GM12801 (cell line): ENCODE data around the gene HOXD4.

Experiments
- TF ChIP-seq, protein P1 (sequence below): IDR thresholded peaks from one replicate; pipeline ENCODE4 v1.5.1; 2011; ENCODE audit warnings: control low read depth; ENCODE audit not compliant: insufficient read length; ENCODE audit errors: extremely low read depth

Gene HOXD4

DNA sequence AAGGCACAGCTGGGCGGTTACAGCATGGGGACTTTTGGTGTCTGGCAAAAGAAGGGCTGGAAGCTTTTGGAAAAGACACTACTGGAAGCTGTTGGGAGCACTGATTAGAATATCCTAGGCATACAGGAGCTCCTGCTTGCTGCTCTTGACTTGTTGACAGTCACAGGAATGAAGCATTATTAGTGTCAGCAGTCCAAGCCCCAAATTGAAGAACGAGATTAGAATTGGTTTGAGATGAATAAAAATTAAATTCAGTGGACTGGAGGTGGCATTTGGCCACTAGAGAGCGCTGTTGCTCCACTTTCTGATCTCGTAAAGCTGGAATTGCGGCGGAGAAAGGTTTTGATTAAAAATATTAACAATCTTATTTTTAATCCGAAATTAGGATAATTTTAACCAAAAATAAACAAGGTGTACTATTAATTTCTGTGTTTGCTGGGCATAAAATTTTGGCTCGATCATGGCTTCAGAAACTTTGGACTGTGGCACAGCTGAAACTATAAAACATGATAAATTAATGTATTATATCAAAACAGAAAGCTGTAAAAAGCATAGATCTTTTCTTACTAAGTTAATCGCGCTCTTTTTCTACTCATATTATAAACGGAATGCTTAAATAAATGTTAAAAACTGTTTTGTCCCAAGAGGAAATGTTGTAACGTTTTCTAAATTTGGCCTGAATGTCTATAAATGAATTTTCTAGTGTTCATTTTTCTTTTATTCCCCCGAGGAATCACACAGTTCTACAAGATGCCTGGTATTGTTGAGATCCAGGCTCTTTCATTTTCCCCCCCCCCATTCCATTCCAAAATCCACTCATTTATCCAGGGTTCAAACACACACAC lies 24.2 kb upstream of the HOXD4 start:
- TF ChIP-seq, protein P1, sequence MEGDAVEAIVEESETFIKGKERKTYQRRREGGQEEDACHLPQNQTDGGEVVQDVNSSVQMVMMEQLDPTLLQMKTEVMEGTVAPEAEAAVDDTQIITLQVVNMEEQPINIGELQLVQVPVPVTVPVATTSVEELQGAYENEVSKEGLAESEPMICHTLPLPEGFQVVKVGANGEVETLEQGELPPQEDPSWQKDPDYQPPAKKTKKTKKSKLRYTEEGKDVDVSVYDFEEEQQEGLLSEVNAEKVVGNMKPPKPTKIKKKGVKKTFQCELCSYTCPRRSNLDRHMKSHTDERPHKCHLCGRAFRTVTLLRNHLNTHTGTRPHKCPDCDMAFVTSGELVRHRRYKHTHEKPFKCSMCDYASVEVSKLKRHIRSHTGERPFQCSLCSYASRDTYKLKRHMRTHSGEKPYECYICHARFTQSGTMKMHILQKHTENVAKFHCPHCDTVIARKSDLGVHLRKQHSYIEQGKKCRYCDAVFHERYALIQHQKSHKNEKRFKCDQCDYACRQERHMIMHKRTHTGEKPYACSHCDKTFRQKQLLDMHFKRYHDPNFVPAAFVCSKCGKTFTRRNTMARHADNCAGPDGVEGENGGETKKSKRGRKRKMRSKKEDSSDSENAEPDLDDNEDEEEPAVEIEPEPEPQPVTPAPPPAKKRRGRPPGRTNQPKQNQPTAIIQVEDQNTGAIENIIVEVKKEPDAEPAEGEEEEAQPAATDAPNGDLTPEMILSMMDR, result no peak

DNA sequence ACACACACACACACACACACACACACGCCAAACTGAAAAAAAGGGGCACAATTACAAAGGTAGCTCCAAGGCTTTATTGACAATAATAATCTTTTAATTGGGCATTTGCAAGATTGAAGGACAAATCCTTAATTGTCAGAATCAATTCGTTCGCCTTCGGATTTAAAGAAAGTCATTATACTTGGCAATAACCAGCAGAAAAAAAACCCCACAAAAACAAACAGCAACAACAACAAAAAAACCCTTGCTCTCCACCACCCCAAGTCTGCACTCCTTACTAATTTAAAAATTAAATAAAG lies 23.6 kb upstream of the HOXD4 start:
- TF ChIP-seq, protein P1, result no peak

DNA sequence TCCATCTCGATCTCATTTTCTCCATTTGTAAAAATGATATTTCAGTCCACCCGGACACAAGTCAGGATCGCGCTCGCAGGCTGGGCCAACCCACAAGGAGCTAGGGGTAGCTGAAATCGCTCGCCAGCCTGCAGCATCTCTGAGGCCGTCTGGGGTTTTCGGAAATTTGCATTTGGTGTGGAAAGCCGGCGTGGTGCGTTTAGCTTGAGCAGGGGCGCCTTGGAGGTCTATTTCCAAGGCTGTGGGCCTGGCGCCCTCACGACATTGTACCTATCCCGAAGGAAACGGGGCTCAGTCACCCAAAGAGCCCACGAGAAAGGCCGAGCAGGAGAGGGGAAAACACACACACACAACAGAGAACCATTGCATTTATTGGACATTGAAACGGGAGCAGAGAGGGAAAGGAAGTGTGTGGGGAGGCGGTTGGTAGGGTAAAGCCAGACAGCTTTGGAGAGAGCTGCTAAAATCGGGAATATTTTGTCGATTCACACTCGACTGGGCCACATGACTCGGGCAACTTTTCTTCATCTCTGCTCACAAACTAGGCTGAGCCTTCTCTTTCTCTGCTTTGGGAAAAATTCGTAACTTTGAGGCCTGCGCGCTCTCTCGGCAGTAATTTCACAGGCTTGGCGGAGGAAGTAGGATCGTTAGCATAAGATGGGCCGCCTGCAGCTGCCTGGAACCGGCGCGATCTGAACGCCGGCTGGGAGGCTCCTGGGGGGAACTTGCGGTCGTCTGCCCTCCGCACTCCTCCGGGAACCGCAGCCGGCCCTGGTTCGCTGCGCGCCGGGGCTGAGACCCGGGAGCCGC lies 23.0 kb upstream of the HOXD4 start:
- TF ChIP-seq, protein P1, result no peak

DNA sequence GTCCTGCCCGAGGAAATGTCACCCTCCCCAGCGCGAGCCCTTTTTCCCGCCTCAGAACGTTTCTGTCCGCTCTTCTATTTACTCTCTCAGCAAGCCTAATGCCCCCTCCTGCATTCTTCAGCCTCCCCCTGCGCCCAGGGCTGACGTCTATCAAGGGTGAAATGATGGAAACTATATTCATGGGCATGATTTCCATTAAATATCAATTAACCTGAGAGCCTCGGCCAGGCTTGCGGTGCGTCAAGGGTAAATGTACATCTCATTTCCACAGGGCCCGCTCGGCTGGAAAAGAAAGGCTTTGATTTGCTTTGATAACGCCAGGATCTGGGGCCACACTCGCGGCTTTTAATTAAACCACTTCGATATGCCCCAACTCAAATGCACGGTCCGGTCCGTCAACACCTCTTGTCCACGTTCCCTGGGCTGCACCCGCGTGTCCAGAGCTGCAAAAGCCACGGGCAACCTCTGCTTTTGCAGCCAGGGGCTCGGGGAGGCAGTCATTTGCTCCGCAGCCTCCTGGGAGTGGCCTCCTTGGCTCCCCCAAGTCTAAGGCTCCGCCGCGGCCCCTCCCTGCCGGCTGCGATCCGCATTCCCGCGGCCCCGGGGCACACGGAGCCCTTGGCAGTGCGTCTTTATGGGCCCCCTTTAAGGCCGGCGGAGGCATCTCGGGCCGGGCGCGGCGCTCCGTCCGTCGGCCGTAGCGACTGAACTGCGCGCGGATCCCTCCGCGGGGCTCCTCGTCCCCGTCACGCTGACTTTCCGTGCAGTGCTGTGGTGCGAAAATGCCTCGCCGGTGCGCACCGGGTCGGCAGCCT lies 22.2 kb upstream of the HOXD4 start, which contains the start of gene HOXD8:
TSS of gene HOXD8 (plus strand) at position 724 of the 815 bp plus-strand sequence. CDS start 662 bp downstream, outside the sequence.
- TF ChIP-seq, protein P1, result no peak

DNA sequence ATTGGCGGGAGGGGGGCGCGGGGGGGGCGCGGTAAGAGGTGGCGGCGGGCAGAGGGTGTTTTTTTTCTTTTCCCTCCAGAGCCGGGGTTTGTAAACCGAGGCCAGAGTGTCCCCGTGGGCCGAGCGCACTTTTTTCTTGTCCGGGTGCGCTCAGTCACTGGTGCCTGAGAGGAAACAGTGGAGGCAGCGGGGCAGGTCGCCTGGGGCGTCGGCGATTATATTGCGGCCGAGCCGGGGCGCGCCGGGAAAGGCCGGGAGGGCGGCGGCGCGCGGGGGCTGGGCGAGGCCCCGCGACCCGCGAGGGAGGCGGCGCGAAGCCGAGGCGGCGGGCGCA lies 21.6 kb upstream of the HOXD4 start:
- TF ChIP-seq, protein P1, result no peak

DNA sequence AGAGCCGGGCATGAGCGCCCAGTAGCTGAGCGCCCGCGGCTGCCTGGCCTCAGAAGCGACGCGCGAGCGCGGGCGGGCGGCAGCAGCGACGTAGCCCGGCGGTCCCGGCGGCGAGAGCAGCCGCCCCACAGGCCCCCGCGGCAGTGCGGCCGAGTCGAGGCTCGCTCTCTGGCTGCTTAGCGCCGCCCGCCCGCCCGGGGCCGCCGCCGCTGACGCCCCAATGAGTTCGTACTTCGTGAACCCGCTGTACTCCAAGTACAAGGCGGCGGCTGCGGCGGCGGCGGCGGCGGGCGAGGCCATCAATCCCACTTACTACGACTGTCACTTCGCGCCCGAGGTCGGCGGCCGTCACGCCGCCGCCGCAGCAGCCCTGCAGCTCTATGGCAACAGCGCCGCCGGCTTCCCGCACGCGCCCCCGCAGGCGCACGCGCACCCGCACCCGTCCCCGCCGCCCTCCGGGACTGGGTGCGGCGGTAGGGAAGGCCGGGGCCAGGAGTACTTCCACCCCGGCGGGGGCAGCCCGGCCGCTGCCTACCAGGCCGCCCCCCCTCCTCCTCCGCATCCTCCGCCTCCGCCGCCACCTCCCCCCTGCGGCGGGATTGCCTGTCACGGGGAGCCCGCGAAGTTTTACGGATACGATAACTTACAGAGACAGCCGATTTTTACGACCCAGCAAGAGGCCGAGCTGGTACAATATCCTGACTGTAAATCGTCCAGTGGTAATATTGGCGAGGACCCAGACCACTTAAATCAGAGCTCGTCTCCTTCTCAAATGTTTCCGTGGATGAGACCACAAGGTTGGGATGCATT lies 21.0 kb upstream of the HOXD4 start:
- TF ChIP-seq, protein P1, result no peak
